Measurements from ENCODE around the gene TEX12.
"Not testable (repeated sequence)": the region's sequence is repeated elsewhere in the genome, so short reads cannot be mapped to it uniquely, and the experiment has no call there.

The TEX12 gene

DNA sequence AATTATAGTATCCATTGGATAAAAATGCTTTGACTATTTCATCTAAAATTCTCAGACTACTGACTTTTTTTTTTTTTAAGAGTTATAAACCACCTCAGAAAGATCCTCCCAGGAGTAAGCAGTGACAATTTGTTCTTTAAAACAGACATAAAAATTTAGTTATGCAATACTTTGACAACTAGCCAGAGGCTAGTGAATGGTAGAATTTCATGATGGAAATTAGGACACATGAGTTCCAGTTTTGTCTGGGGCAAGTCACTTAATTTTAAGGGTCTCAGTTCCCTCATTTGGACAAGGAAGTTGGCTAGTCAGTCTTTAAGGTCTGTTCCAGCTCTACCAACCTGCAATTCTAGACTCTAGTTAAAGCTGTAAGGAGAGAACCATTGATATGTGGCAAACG is 6.2 kb upstream of the TEX12 start:
- Histone ChIP-seq H3K4me2 (ENCODE audit: low read depth, low read length) (no peak overlapping the region), H3K9ac (ENCODE audit: low read length) (no peak overlapping the region), H4K20me1 (ENCODE audit: insufficient read depth, low read length) (no peaks in the 10 kb centered on the region), H2AFZ (ENCODE audit: low read length) (no peak overlapping the region), H3K79me2 (ENCODE audit: low read length) (no peaks in the 10 kb centered on the region), H3K4me1 (ENCODE audit: low read length) (no peaks in the 10 kb centered on the region), H3F3A (ENCODE audit: insufficient read depth, low read length) (no peaks in the 10 kb centered on the region), H3K9me3 (replicated peaks; ENCODE audit: insufficient read depth, low read length) (no peaks in the 10 kb centered on the region), H3K27me3 (replicated peaks; ENCODE audit: insufficient read depth, low read length) (no peaks in the 10 kb centered on the region), H3K36me3 (replicated peaks; ENCODE audit: insufficient read depth, low read length) (no peaks in the 10 kb centered on the region), H3K4me3 (ENCODE audit: low read length) (no peak overlapping the region), H3K27ac (ENCODE audit: low read length) (no peak overlapping the region), H3K9me2 (replicated peaks; ENCODE audit: insufficient read depth, low read length) (no peaks in the 10 kb centered on the region)
- no peak for DNase-seq
- TF ChIP-seq EZH2phosphoT487 (IDR thresholded peaks at IDR 0.05; ENCODE audit: low read length) (no peak), EZH2 (optimal IDR thresholded peaks at IDR 0.05; ENCODE audit: low read depth, low read length) (no peak)
- TF ChIP-seq, protein P1, sequence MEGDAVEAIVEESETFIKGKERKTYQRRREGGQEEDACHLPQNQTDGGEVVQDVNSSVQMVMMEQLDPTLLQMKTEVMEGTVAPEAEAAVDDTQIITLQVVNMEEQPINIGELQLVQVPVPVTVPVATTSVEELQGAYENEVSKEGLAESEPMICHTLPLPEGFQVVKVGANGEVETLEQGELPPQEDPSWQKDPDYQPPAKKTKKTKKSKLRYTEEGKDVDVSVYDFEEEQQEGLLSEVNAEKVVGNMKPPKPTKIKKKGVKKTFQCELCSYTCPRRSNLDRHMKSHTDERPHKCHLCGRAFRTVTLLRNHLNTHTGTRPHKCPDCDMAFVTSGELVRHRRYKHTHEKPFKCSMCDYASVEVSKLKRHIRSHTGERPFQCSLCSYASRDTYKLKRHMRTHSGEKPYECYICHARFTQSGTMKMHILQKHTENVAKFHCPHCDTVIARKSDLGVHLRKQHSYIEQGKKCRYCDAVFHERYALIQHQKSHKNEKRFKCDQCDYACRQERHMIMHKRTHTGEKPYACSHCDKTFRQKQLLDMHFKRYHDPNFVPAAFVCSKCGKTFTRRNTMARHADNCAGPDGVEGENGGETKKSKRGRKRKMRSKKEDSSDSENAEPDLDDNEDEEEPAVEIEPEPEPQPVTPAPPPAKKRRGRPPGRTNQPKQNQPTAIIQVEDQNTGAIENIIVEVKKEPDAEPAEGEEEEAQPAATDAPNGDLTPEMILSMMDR (IDR thresholded peaks at IDR 0.05; ENCODE audit: low read length), result no peak

DNA sequence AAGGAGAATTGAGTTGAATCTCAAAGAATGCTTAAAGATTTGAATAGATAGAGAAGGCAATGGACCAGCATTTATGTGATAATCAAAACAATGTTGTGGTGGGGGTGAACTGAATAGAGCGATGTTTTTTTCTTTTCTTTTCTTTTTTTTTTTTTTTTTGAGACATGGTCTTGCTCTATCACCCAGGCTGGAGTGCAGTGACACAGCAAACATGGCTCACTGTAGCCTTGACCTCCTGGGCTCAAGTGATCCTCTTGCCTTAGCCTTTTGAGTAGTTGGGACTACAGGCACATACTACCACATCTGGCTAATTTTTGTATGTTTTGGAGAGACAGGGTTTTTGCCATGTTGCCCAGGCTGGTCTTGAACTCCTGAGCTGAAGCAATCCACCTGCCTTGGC is 5.0 kb upstream of the TEX12 start:
- not testable (repeated sequence) for H3K9ac ChIP-seq (ENCODE audit: low read length); H3K36me3 ChIP-seq (replicated peaks; ENCODE audit: insufficient read depth, low read length); H3K27me3 ChIP-seq (replicated peaks; ENCODE audit: insufficient read depth, low read length); H3K4me1 ChIP-seq (ENCODE audit: low read length); H3F3A ChIP-seq (ENCODE audit: insufficient read depth, low read length); H3K4me2 ChIP-seq (ENCODE audit: low read depth, low read length); DNase-seq; H3K4me3 ChIP-seq (ENCODE audit: low read length); H2AFZ ChIP-seq (ENCODE audit: low read length); H3K79me2 ChIP-seq (ENCODE audit: low read length); H3K9me2 ChIP-seq (replicated peaks; ENCODE audit: insufficient read depth, low read length); H4K20me1 ChIP-seq (ENCODE audit: insufficient read depth, low read length); H3K27ac ChIP-seq (ENCODE audit: low read length); H3K9me3 ChIP-seq (replicated peaks; ENCODE audit: insufficient read depth, low read length)

DNA sequence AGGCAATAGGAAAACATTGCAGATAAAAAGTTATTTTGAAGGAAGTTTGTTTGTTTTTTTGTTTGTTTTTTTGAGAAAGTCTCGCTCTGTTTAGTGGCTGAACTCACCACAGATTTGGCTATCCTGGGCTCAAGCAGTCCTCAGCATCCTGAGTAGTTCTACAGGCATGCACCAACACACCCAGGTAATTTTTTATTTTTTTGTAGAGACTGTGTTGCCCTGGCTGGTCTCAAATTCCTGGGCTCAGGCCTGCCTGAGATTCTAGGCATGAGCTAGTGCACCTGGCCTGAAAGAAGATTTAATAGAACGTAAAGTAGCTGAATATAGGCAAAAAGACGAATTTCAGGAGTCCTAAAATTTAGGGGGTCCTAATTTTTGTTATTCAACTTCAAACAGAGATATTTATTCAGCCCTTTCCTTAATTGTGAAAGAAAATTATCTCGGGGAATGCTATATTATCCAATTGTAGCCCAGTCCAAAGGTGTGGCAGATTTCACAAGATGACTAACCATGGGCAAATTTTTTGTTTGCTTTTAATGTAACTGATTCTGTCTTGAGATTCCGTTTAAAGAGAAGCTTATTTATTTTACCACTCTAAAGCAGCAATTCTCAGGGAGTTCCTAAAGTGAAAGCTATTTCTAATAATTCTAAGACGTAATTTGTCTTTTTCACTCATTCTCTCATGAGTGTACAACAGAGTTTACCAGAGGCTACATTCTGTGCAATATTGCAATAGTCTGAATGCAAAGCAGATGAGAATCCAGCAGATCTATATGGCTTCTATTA is 4.2 kb upstream of the TEX12 start:
- no peak for DNase-seq
- H3F3A ChIP-seq (ENCODE audit: insufficient read depth, low read length), result no peaks in the 10 kb centered on the region
- H3K4me2 ChIP-seq (ENCODE audit: low read depth, low read length), result no peak overlapping the region
- no peaks in the 10 kb centered on the region for H4K20me1 ChIP-seq (ENCODE audit: insufficient read depth, low read length)
- H3K9me3 ChIP-seq (replicated peaks; ENCODE audit: insufficient read depth, low read length), result no peaks in the 10 kb centered on the region
- H3K4me3 ChIP-seq (ENCODE audit: low read length), result no peak overlapping the region
- no peaks in the 10 kb centered on the region for H3K27me3 ChIP-seq (replicated peaks; ENCODE audit: insufficient read depth, low read length)
- no peak overlapping the region for H3K9ac ChIP-seq (ENCODE audit: low read length)
- no peaks in the 10 kb centered on the region for H3K79me2 ChIP-seq (ENCODE audit: low read length)
- no peak overlapping the region for H2AFZ ChIP-seq (ENCODE audit: low read length)
- no peak for TF ChIP-seq EZH2phosphoT487 (IDR thresholded peaks at IDR 0.05; ENCODE audit: low read length)
- TF ChIP-seq EZH2 (optimal IDR thresholded peaks at IDR 0.05; ENCODE audit: low read depth, low read length), result no peak
- TF ChIP-seq, protein P1 (IDR thresholded peaks at IDR 0.05; ENCODE audit: low read length), result no peak
- H3K27ac ChIP-seq (ENCODE audit: low read length), result no peak overlapping the region
- no peaks in the 10 kb centered on the region for H3K4me1 ChIP-seq (ENCODE audit: low read length)
- H3K9me2 ChIP-seq (replicated peaks; ENCODE audit: insufficient read depth, low read length), result no peaks in the 10 kb centered on the region
- no peaks in the 10 kb centered on the region for H3K36me3 ChIP-seq (replicated peaks; ENCODE audit: insufficient read depth, low read length)

All from MM.1S (cell line).